ENCODE measurements around the gene RBMS3.

DNA sequence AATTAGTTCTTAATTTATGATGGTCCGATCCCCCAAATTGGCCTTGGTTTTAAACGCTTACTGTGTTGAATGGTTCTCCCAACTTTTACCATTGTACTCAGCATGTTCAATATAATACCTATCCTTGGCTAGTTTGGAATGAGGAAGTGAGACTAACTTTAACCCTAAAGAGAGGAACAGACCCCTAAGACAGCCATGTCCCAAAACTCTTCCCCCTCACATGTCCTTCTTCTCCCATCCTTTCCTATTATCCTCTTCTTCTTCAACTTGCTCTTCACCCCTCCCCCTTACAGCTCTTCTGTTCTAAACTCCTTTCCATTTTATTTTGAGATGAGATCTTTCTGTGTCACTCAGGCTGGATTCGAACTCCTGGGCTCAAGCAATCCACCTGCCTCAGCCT is 116.5 kb downstream of the RBMS3 start:
- TF ChIP-seq EZH2 (IDR thresholded peaks at IDR 0.05; ENCODE audit: borderline replicate concordance) (no peak), CTCF (IDR thresholded peaks at IDR 0.05; ENCODE audit: poor library complexity) (no peak)

Measured in hepatocyte (in vitro differentiated cells).